SK-N-SH (cell line): ENCODE results near the gene POLR1A. TPM values are rescaled to one million over a fixed set of nuclear protein-coding genes. Genes with fewer than 3 reads are reported as not detected.

ENCODE experiments used
- CTCF ChIA-PET: fragments of 300-600, 350-600 bp; formaldehyde crosslinking; extraction: SDS; loops from one replicate; lab custom pipeline; 2021; lab: Yijun Ruan, JAX
- POLR2A ChIA-PET: fragments of 350-600 bp; sonication (Branson Sonifier 250); formaldehyde crosslinking; extraction: SDS; loops from one replicate; lab custom pipeline; 2020; ENCODE audit warnings: antibody characterized with exemption, inconsistent platforms; lab: Yijun Ruan, JAX
- DNase-seq: peaks from one replicate; pipeline ENCODE4 v3.0.0; 2012
- H2AFZ ChIP-seq: fragments of 200-600 bp; sonication (generic); 2 replicates; pipeline ENCODE4 v1.8.1; 2016; ENCODE audit warnings: antibody characterized with exemption, mild to moderate bottlenecking, low read depth
- H3F3A ChIP-seq: fragments of 200-600 bp; sonication (generic); replicated peaks from 2 replicates; pipeline ENCODE3; 2016; ENCODE audit warnings: antibody characterized with exemption, mild to moderate bottlenecking; ENCODE audit not compliant: insufficient read depth
- H3K27ac ChIP-seq, 2 experiments: fragments of 200-500 bp in 1 of 2; fragments of 200-600 bp in 1 of 2; sonication (Bioruptor generic) in 1 of 2; sonication (generic), shearing (Covaris generic) in 1 of 2; 2 replicates each; pipeline versions ENCODE4 v1.5.1 to v1.6.1; 2014 to 2016; ENCODE audit warnings: low read depth in 2 of 2, inconsistent platforms in 1 of 2, low read length in 1 of 2, mild to moderate bottlenecking in 1 of 2, mixed read lengths in 1 of 2
- H3K27me3 ChIP-seq: fragments of 200-600 bp; sonication (generic), shearing (Covaris generic); 2 replicates; pipeline ENCODE4 v1.6.1; 2016; ENCODE audit warnings: mixed run types; ENCODE audit not compliant: insufficient read depth
- H3K36me3 ChIP-seq, 2 experiments: fragments of 200-500 bp in 1 of 2; fragments of 200-600 bp in 1 of 2; sonication (Bioruptor generic) in 1 of 2; sonication (generic) in 1 of 2; replicated peaks in 1 of 2; 2 replicates each; pipeline versions ENCODE3 to v1.5.1; 2014 to 2016; ENCODE audit warnings: low read length in 1 of 2, mild to moderate bottlenecking in 1 of 2; ENCODE audit not compliant: insufficient read depth in 2 of 2, control insufficient read depth in 1 of 2
- H3K4me1 ChIP-seq, 2 experiments: fragments of 200-500 bp in 1 of 2; fragments of 200-600 bp in 1 of 2; sonication (Bioruptor generic) in 1 of 2; sonication (generic), shearing (Covaris generic) in 1 of 2; 2 replicates each; pipeline versions ENCODE4 v1.5.1 to v1.6.1; 2014 to 2016; ENCODE audit warnings: low read depth in 1 of 2, low read length in 1 of 2, mixed run types in 1 of 2; ENCODE audit not compliant: insufficient read depth in 2 of 2, control insufficient read depth in 1 of 2
- H3K4me2 ChIP-seq: fragments of 200-600 bp; sonication (generic), shearing (Covaris generic); 2 replicates; pipeline ENCODE4 v1.6.1; 2017; ENCODE audit warnings: mixed run types
- H3K4me3 ChIP-seq, 2 experiments: fragments of 200-500 bp in 1 of 2; fragments of 200-600 bp in 1 of 2; sonication (Bioruptor generic) in 1 of 2; sonication (generic), shearing (Covaris generic) in 1 of 2; 2 replicates each; pipeline versions ENCODE4 v1.5.1 to v1.8.1; 2014 to 2016; ENCODE audit warnings: low read depth in 2 of 2, inconsistent platforms in 1 of 2, low read length in 1 of 2, mild to moderate bottlenecking in 1 of 2, mixed read lengths in 1 of 2, moderate library complexity in 1 of 2
- H3K79me2 ChIP-seq: fragments of 200-600 bp; sonication (generic); 2 replicates; pipeline ENCODE4 v1.8.1; 2017; ENCODE audit warnings: mild to moderate bottlenecking; ENCODE audit not compliant: insufficient read depth
- H3K9ac ChIP-seq: fragments of 200-600 bp; sonication (generic); 2 replicates; pipeline ENCODE4 v1.6.1; 2017; ENCODE audit warnings: mixed run types
- H3K9me2 ChIP-seq: fragments of 200-600 bp; sonication (generic); 2 replicates; pipeline ENCODE4 v1.6.1; 2017; ENCODE audit warnings: mixed run types
- H3K9me3 ChIP-seq: fragments of 200-600 bp; sonication (generic); 2 replicates; pipeline ENCODE4 v1.6.1; 2017; ENCODE audit warnings: mixed run types, mild to moderate bottlenecking, moderate library complexity
- H4K20me1 ChIP-seq: fragments of 200-600 bp; sonication (generic); 2 replicates; pipeline ENCODE4 v1.6.1; 2017; ENCODE audit warnings: mild to moderate bottlenecking, mixed run types; ENCODE audit not compliant: insufficient read depth
- CHD2 ChIP-seq: fragments of 150-350 bp; IDR thresholded peaks from 2 replicates; pipeline ENCODE4 v1.6.1; 2018; ENCODE audit warnings: low read length; ENCODE audit not compliant: partially characterized antibody
- ELF1 ChIP-seq: IDR thresholded peaks from 2 replicates; pipeline ENCODE4 v1.4.0; 2012
- EP300 ChIP-seq, 2 experiments: IDR thresholded peaks; 2 replicates each; pipeline versions ENCODE4 v1.4.0 to v1.6.1; 2012; ENCODE audit warnings: borderline replicate concordance in 1 of 2, low read depth in 1 of 2, low read length in 1 of 2
- EZH2phosphoT487 ChIP-seq: fragments of 200-600 bp; sonication (generic); IDR thresholded peaks from 2 replicates; pipeline ENCODE4 v1.6.1; 2017; ENCODE audit warnings: low read depth, mixed run types, mild to moderate bottlenecking, antibody characterized with exemption, moderate library complexity, borderline replicate concordance
- FOXM1 ChIP-seq: IDR thresholded peaks from 2 replicates; pipeline ENCODE4 v1.4.0; 2012; ENCODE audit warnings: low read depth, mild to moderate bottlenecking
- IRF3 ChIP-seq: fragments of 150-350 bp; IDR thresholded peaks from 2 replicates; pipeline ENCODE4 v1.6.1; 2016; ENCODE audit warnings: mild to moderate bottlenecking, low read depth, low read length
- MEF2A ChIP-seq: IDR thresholded peaks from 2 replicates; pipeline ENCODE4 v1.4.0; 2012; ENCODE audit warnings: low read depth, borderline replicate concordance
- NRF1 ChIP-seq: IDR thresholded peaks from 2 replicates; pipeline ENCODE4 v1.6.1; 2012; ENCODE audit warnings: low read depth, mild to moderate bottlenecking, low read length
- PBX3 ChIP-seq: IDR thresholded peaks from 2 replicates; pipeline ENCODE4; 2012
- POLR2AphosphoS5 ChIP-seq: IDR thresholded peaks from 2 replicates; pipeline ENCODE4 v1.6.1; 2012; ENCODE audit warnings: low read depth, low read length
- RAD21 ChIP-seq: IDR thresholded peaks from 2 replicates; pipeline ENCODE4 v1.6.1; 2012; ENCODE audit warnings: mild to moderate bottlenecking, low read length
- RCOR1 ChIP-seq: fragments of 150-350 bp; IDR thresholded peaks from 2 replicates; pipeline ENCODE4 v1.6.1; 2017; ENCODE audit warnings: antibody characterized with exemption, low read length
- REST ChIP-seq: IDR thresholded peaks from 2 replicates; pipeline ENCODE4 v1.6.1; 2012; ENCODE audit warnings: mild to moderate bottlenecking, low read depth, low read length, moderate library complexity
- RFX5 ChIP-seq: IDR thresholded peaks from 2 replicates; pipeline ENCODE4 v1.6.1; 2012; ENCODE audit warnings: mild to moderate bottlenecking, improper control_type of control experiment, low read length
- SMC3 ChIP-seq: IDR thresholded peaks from 2 replicates; pipeline ENCODE4 v1.6.1; 2012; ENCODE audit warnings: low read depth, low read length, improper control_type of control experiment
- TCF12 ChIP-seq: IDR thresholded peaks from 2 replicates; pipeline ENCODE4 v1.4.0; 2012
- TEAD4 ChIP-seq: IDR thresholded peaks from 2 replicates; pipeline ENCODE4 v1.4.0; 2012; ENCODE audit warnings: mild to moderate bottlenecking, borderline replicate concordance; ENCODE audit not compliant: insufficient read depth
- WGBS: methylation state at CpG from one replicate; pipeline ENCODE4 v1.1.6; 2017; ENCODE audit warnings: low lambda C conversion rate; 5-methylcytosine and 5-hydroxymethylcytosine counted together
- polyA plus RNA-seq, 3 experiments: library from polyadenylated mRNA; depleted of rRNA; stranded (reverse); fragments of >200 nt; gene quantifications; 2 replicates each; pipeline ENCODE4 v1.2.3, GENCODE V29; 2012
- TF ChIP-seq, protein P1 (sequence below): IDR thresholded peaks from 2 replicates; pipeline ENCODE4 v1.4.0; 2012; ENCODE audit warnings: low read depth

Gene POLR1A
- polyA plus RNA-seq, 1 of the 3 experiments (the other 2 are of a cell fraction): 6.1 TPM

DNA sequence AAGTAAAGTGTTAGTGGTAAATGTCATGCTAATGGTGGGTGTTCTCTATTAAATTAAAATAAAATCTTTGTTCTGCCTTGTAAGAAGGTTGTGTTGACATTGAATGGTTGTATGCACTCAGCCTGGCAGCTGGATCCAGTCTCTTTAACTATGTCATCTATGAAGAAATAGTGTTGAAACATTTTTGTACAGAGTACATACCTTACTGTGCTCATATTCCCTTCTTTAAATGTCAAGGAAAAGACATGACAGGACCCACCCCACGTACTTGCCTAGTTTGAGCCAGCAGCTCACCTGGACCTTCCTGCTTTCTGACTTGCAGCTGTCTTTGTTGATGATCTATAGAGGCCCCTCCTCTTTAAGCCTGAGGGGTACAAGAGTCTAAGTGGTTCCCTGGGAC is 131.3 kb downstream of the POLR1A start (continued):
- TF ChIP-seq POLR2AphosphoS5: no peak
- no peak for TF ChIP-seq RAD21
- no peak for TF ChIP-seq ELF1
- no peak for TF ChIP-seq PBX3
- TF ChIP-seq RCOR1: no peak
- no peak for TF ChIP-seq IRF3

- Histone ChIP-seq H3K4me2 (no peak overlapping the region), H3K27me3 (no peaks in the 10 kb centered on the region; the same call in 1 of the 2 replicates), H3K4me3 (no peak overlapping the region), H3K79me2 (no peaks in the 10 kb centered on the region), H3K9me3 (no peaks in the 10 kb centered on the region), H4K20me1 (no peaks in the 10 kb centered on the region), H3K4me1 (no peaks in the 10 kb centered on the region), H3K9ac (no peak overlapping the region), H2AFZ (no peak overlapping the region), H3F3A (peaks cover 6% of the 10 kb centered on the region), H3K36me3 (no peaks in the 10 kb centered on the region), H3K9me2 (no peaks in the 10 kb centered on the region), H3K27ac (no peak overlapping the region)
- POLR2A ChIA-PET: no interaction called here
- CTCF ChIA-PET: interaction anchor here (1.2 kb wide), 1 partner anchor 29 kb away, joined by 3 read pairs; no protein-coding TSS in a partner anchor
- no peak for DNase-seq
- TF ChIP-seq POLR2AphosphoS5 (no peak), TCF12 (no peak), EZH2phosphoT487 (no peak), REST (no peak), MEF2A (no peak), SMC3 (no peak), EP300 (IDR thresholded peaks at IDR 0.05; ENCODE audit: borderline replicate concordance in 1 of 2, low read depth in 1 of 2, low read length in 1 of 2) (no peak), CHD2 (no peak), FOXM1 (no peak), RFX5 (no peak), NRF1 (no peak), TEAD4 (no peak)
- TF ChIP-seq, protein P1, sequence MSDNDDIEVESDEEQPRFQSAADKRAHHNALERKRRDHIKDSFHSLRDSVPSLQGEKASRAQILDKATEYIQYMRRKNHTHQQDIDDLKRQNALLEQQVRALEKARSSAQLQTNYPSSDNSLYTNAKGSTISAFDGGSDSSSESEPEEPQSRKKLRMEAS: no peak
- WGBS: 25% methylated on average over 1 of the region's 1 CpG
Measured at GRCh38 chr2:85972355-85972754, 133.3 kb downstream of the POLR1A start.
